Activated T-helper 2 cell treated with anti-CD3 and anti-CD28 coated beads, Interferon-gamma antibody, Interleukin-2, Interleukin-4, amounts not matched to agents 10 μg/mL and 5 μg/mL and 100 μg/mL, durations not matched to agents 14 hours and 24 hours and 36 hours (primary cell): ENCODE results near the gene SLCO1A2. TPM values are rescaled to one million over a fixed set of nuclear protein-coding genes. Genes with fewer than 3 reads are reported as not detected.

ENCODE experiments used
- DNase-seq: peaks from one replicate; pipeline ENCODE4 v3.0.0; 2021; ENCODE audit warnings: low spot score
- H3K27ac Mint-ChIP-seq: one replicate; pipeline ENCODE4 v1.8.0; 2021; ENCODE audit warnings: mixed read lengths
- H3K27me3 Mint-ChIP-seq: one replicate; pipeline ENCODE4 v1.8.0; 2021; ENCODE audit warnings: low read depth, mixed read lengths
- H3K36me3 Mint-ChIP-seq: one replicate; pipeline ENCODE4 v1.8.0; 2021; ENCODE audit warnings: low read depth, mixed read lengths
- H3K4me1 Mint-ChIP-seq: one replicate; pipeline ENCODE4 v1.8.0; 2021; ENCODE audit warnings: low read depth, mixed read lengths
- H3K4me3 Mint-ChIP-seq: one replicate; pipeline ENCODE4 v1.8.0; 2021; ENCODE audit warnings: low read depth, mild to moderate bottlenecking, moderate library complexity, mixed read lengths
- H3K9me3 Mint-ChIP-seq: one replicate; pipeline ENCODE4 v1.8.0; 2021; ENCODE audit warnings: mixed read lengths
- intact Hi-C: fragments of 100-400 bp; cut with micrococcal nuclease; formaldehyde crosslinking; loops from one replicate; pipeline ENCODE4 v1.15.1; 2023
- total RNA-seq: library from RNA; stranded (reverse); gene quantifications from 2 replicates; pipeline ENCODE4 v1.2.3, GENCODE V29; 2022

SLCO1A2 gene
- total RNA-seq, 1 donor from 2014 or later, result not detected

DNA sequence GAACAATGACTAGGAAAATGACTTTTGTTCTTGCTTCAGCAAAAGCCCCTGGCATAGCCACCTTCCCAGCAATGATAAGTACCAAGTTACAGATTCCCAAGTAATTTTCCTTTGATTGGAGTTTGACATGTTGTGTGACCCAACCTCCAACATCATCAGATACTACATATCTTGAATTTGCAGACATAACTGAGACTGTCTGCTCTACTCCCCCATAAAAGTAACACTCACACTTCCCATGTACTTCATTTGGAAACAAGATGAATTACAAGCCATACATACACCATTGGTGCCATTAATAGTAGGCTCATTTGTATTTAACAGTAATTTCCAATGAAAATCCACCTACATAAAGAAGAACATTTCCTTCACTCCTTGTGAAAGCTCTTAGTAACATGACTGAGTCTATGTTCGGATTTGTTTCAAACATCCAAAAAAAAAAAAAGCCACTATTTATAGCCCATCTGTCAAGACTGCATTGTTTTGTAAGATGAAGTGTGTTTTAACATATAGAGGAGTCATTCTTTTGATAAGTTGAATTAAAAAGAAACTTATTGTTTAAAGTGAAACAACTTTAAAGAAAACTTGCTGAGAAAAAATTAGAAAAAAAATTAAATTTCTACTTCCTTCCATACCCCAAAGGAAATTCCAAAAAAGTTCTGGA is 12.0 kb upstream of the SLCO1A2 start:
- peaks cover 5% of the 10 kb centered on the region for H3K27me3 Mint-ChIP-seq
- no peaks in the 10 kb centered on the region for H3K4me1 Mint-ChIP-seq
- no peak for DNase-seq
- no peak overlapping the region for H3K4me3 Mint-ChIP-seq
- no peaks in the 10 kb centered on the region for H3K9me3 Mint-ChIP-seq
- no peak overlapping the region for H3K27ac Mint-ChIP-seq
- H3K36me3 Mint-ChIP-seq, result no peaks in the 10 kb centered on the region
- intact Hi-C loops, result no loop called here

DNA sequence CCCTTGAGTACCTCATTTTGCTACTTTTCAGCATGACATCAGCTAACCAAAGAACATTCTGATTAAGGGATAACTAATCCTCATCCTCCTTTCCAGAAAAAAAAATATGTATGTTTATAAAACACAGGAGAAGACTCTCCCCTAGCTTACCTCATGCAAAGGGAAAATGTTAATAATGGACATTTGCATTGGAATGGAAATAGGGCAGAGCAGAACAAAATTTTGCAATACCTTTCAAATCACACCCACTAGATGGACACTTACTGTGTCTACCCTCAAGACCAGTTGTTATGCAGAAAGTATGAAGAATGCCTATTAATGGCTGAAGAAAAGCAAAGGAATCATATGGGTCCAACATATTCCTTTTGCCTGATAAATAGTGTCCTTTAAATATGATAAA is 8.9 kb upstream of the SLCO1A2 start:
- intact Hi-C loops, result no loop called here
- peaks cover 5% of the 10 kb centered on the region for H3K27me3 Mint-ChIP-seq
- H3K4me1 Mint-ChIP-seq, result no peaks in the 10 kb centered on the region
- no peak overlapping the region for H3K4me3 Mint-ChIP-seq
- no peak for DNase-seq
- no peak overlapping the region for H3K27ac Mint-ChIP-seq
- H3K9me3 Mint-ChIP-seq, result no peaks in the 10 kb centered on the region
- H3K36me3 Mint-ChIP-seq, result no peaks in the 10 kb centered on the region

DNA sequence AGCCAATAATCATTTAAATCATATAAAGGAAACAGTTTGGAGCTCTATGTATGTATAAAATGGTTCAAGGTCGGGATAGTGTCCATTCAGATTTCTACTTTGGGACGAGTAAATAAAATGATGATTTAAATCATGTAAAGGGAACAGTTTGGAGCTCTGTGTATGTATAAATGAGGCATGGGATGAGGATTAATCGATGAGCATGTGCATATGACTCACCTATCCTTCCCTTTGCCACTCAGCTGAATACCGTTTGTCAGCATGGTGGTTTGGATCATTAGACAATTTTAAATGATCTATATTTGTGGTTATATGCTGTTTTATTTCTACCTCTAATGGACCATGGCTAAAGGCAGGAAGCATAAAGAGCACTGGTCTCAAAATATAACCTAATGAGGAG is 7.1 kb upstream of the SLCO1A2 start:
- Mint-ChIP-seq H3K4me1 (peaks cover 7% of the 10 kb centered on the region), H3K27ac (no peak overlapping the region), H3K27me3 (peaks cover 4% of the 10 kb centered on the region), H3K9me3 (no peaks in the 10 kb centered on the region), H3K36me3 (no peaks in the 10 kb centered on the region), H3K4me3 (no peak overlapping the region)
- DNase-seq, result no peak
- intact Hi-C loops, result no loop called here

- intact Hi-C loops, result no loop called here
- no peaks in the 10 kb centered on the region for H3K9me3 Mint-ChIP-seq
- DNase-seq, result no peak
Observed at GRCh38 chr12:21340403-21340802, 5.7 kb upstream of the SLCO1A2 start.

DNA sequence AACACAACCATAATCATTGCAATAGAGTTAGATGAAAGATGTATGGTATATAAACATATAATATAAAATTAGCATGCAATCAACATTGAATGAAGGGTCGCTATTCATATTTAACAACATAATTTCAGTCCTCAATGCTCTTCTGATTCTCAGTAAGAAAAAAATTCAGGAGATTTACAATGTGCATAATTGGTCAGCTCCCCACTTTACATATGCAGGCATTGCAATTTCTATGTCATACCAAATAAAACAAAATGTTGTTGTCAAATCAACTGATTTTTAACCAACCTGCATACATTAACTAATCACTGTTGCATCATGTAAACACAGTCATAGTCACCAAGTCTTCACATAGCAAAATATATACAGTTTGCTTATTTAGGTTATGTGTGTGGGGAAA is 5.2 kb upstream of the SLCO1A2 start:
- Mint-ChIP-seq H3K4me3 (no peak overlapping the region), H3K27ac (no peak overlapping the region), H3K9me3 (no peaks in the 10 kb centered on the region), H3K36me3 (no peaks in the 10 kb centered on the region), H3K27me3 (no peaks in the 10 kb centered on the region), H3K4me1 (peaks cover 7% of the 10 kb centered on the region)
- intact Hi-C loops, result no loop called here
- no peak for DNase-seq

More at GRCh38 chr12:21340403-21340802, 5.7 kb upstream of the SLCO1A2 start:
- H3K4me3 Mint-ChIP-seq, result no peak overlapping the region
- H3K27me3 Mint-ChIP-seq, result peaks cover 2% of the 10 kb centered on the region
- no peaks in the 10 kb centered on the region for H3K36me3 Mint-ChIP-seq
- no peak overlapping the region for H3K27ac Mint-ChIP-seq
- H3K4me1 Mint-ChIP-seq, result peaks cover 7% of the 10 kb centered on the region

DNA sequence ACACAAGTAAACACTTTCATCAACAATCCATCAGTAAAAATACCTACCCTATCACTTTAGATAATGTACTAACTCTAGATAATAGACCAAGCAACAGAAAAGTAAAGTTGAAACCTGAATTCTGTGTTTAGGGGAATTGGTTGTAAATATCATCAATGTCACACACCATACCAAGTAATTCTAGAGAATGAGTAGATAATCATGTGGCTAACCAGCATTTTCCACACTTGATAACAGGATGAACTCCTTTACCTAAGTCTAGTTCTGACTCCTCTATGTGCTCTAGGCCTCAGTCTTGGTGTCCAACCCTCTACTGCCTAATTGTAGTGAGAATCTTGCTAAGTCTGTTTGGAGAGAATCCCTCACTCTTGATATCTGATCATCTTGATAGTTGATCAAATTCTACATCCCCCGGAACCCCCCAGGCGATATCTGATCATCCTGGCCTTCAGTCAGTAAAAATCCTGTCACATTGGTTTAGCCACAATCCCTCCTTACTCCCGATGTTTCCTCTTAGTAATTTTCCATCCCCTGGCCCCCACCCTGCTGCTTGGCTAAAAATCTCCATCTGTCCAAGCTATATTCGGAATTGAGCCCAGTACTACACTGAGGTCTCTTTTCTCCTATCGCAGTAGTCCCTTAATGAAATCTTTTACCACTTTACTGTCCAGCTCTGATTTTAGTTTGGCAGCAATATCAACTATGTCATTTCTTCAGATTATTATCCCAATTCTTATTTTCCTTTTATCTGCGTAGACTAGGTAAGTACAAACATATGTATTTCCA is 3.4 kb upstream of the SLCO1A2 start:
- intact Hi-C loops, result no loop called here
- Mint-ChIP-seq H3K27ac (no peak overlapping the region), H3K9me3 (no peaks in the 10 kb centered on the region), H3K4me3 (no peak overlapping the region), H3K27me3 (no peaks in the 10 kb centered on the region), H3K36me3 (no peaks in the 10 kb centered on the region), H3K4me1 (peaks cover 7% of the 10 kb centered on the region)
- DNase-seq, result no peak

DNA sequence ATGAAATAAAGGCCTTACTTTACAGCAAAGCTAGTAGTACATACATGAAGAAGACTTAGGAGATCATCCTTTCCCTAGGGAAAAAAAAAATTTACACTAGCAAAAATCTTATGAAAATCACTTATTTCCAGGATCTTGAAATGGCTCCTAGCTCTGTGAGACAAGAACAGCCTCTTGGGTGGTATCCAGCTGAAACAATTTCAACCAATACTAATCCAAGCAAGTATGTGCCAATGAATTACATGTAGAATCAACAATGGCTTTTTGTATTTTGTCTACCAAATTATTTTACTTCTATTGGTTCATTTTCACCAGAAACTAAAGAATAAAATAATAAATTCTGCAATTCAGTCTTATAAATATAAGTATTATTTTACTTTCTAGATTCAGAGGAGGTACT is 2.7 kb upstream of the SLCO1A2 start:
- intact Hi-C loops, result no loop called here
- H3K27ac Mint-ChIP-seq, result no peak overlapping the region
- peaks cover under 1% of the 10 kb centered on the region for H3K9me3 Mint-ChIP-seq
- peaks cover 7% of the 10 kb centered on the region for H3K4me1 Mint-ChIP-seq
- H3K27me3 Mint-ChIP-seq, result no peaks in the 10 kb centered on the region
- no peak overlapping the region for H3K4me3 Mint-ChIP-seq
- no peaks in the 10 kb centered on the region for H3K36me3 Mint-ChIP-seq
- DNase-seq, result no peak

DNA sequence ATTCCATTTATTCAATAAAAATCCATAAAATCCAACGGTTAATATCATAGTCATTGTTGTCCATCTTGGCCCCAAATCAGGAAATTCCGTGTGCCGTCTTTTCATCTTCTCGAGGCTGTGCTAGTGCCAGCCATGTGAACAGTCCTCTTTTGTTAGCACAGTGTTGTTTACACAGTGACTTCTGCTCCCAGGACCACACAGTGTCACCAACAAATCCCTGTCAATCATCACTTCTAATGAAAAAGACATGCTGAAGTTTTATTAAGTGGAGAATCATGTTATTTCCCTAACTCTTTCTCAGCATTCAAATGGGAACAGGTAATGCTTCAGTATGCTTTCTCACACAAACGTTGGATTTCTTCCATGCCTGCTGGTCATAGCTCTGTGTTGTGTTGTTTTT is 1.9 kb upstream of the SLCO1A2 start:
- intact Hi-C loops, result no loop called here
- Mint-ChIP-seq H3K27ac (no peak overlapping the region), H3K4me1 (peaks cover 7% of the 10 kb centered on the region), H3K36me3 (no peaks in the 10 kb centered on the region), H3K9me3 (peaks cover 8% of the 10 kb centered on the region), H3K4me3 (no peak overlapping the region), H3K27me3 (no peaks in the 10 kb centered on the region)
- DNase-seq, result no peak

DNA sequence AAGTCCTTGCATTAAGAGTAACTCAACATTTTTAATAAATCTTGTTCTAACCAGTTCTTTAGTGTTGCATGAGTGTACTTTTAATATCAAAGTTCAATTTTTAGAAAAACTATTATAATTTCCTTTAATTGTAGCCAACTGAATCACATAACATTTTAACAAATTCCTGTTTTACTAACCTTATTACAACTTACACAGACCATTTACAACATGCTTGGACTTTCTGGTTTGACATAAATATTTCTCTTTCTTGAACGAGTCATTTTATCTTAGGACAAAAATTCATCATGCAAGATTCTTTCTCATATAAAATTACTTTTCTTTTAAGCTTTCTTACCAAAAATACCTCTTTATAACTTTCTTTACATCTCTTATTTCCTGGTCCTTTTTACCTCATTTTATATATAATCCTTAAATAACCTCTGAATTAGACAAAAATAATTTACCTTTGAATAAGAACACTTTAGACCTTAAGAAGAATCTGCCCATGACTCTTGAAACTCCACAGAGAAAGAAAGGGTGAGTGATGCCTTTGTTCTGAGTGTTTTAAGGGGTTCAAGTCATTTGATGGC is 3.9 kb downstream of the SLCO1A2 start:
- Mint-ChIP-seq H3K27ac (no peak overlapping the region), H3K9me3 (peaks cover 26% of the 10 kb centered on the region), H3K4me1 (no peaks in the 10 kb centered on the region), H3K36me3 (no peaks in the 10 kb centered on the region), H3K4me3 (no peak overlapping the region), H3K27me3 (no peaks in the 10 kb centered on the region)
- intact Hi-C loops, result no loop called here
- DNase-seq, result no peak

DNA sequence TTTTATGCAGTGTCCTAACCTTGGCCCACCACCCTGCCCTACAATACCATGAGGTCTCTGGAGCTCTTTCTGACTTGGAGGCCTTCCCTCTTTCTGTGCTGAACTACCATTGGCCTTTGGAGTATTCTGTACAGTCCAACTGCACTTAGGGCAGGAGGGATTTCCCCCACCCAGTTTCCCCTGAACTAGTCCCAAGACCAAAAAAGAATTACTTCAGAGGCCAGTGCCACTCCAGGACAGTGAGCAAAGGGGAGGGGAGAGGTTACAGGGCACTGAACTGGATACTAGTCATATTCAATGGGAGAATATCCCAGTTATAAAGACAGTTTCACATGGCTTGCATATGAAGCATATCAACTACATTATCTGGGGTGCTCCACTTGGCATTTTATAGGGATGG is 6.1 kb downstream of the SLCO1A2 start:
- Mint-ChIP-seq H3K4me1 (no peaks in the 10 kb centered on the region), H3K36me3 (no peaks in the 10 kb centered on the region), H3K27ac (no peak overlapping the region), H3K27me3 (no peaks in the 10 kb centered on the region), H3K9me3 (peaks cover 26% of the 10 kb centered on the region), H3K4me3 (no peak overlapping the region)
- intact Hi-C loops, result no loop called here
- no peak for DNase-seq

DNA sequence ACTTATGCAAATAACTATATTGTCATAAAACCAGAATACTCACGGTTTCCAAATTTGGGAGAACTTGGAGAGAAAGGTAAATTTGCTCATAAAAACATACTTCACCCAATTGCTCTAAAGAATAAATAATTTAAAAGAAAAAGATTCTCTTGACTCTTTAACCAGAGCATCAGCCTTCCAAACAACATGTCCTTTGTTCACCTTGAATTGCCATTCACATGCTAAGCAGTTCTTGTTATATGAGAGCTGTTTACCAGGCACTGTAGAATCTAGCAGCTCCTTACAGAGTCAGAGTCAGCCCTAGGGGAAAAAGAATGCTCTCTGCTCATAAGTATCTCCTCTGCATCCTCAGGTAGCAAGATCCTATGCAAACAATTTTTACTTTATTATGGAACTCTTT is 10.2 kb downstream of the SLCO1A2 start:
- Mint-ChIP-seq H3K27ac (no peak overlapping the region), H3K27me3 (no peaks in the 10 kb centered on the region), H3K4me3 (no peak overlapping the region), H3K36me3 (no peaks in the 10 kb centered on the region), H3K4me1 (no peaks in the 10 kb centered on the region), H3K9me3 (peaks cover 7% of the 10 kb centered on the region)
- no peak for DNase-seq
- intact Hi-C loops, result no loop called here

DNA sequence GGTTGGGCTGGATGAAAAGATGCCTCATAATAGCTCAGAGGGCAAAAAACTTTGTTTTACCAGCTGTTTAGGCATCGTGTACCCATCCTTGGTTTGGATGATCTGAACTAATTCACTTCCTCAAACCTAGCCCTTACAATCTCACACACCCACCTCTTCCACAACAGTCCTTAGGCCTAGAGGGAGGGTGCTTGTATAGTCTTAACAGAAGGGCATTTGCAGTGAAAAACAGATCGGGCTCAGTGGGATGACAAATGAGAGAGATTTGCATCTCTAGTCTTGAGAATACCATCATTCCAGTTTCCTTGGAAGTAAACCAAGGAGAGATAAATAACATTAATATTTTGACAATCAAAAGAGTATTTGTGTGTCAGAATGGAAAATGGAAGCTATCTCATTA is 11.0 kb downstream of the SLCO1A2 start:
- H3K4me3 Mint-ChIP-seq, result no peak overlapping the region
- no peaks in the 10 kb centered on the region for H3K4me1 Mint-ChIP-seq
- peaks cover 7% of the 10 kb centered on the region for H3K9me3 Mint-ChIP-seq
- H3K36me3 Mint-ChIP-seq, result no peaks in the 10 kb centered on the region
- intact Hi-C loops, result no loop called here
- H3K27me3 Mint-ChIP-seq, result no peaks in the 10 kb centered on the region
- H3K27ac Mint-ChIP-seq, result no peak overlapping the region
- DNase-seq, result no peak

DNA sequence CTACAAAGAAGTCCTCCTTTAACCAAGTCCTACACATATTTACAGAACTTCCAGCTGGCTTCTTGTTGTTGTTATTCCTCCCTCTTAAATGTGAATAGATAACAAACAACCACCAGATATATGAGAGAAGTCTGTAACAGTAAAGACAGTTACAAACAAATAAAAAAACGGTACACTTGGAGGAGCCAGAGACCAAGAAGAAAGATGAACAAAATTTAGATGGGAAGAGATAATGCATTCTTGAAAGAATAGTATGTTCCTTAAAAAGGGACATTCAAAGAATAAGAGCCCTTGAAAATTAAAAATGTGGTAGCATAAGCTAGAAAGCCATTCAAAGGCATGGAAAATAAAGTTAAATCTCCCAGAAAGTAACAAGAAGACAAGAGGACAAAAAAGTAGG is 25.9 kb downstream of the SLCO1A2 start:
- DNase-seq, result no peak
- Mint-ChIP-seq H3K27ac (no peak overlapping the region), H3K4me3 (no peak overlapping the region), H3K9me3 (no peaks in the 10 kb centered on the region), H3K4me1 (no peaks in the 10 kb centered on the region), H3K36me3 (no peaks in the 10 kb centered on the region), H3K27me3 (peaks cover 11% of the 10 kb centered on the region)
- intact Hi-C loops, result no loop called here
